HepG2 (cell line): Measurements from ENCODE around the gene DPP3. TPM values are rescaled to one million over a fixed set of nuclear protein-coding genes. Genes with fewer than 3 reads are reported as not detected.
A peak's percentile ranks its signal among the peaks of the same experiment; 100 is the strongest.

ENCODE experiments used
- ATM ChIP-seq: fragments of 450-650 bp; IDR thresholded peaks from 2 replicates; pipeline ENCODE4 v1.7.1; 2017; ENCODE audit warnings: mild to moderate bottlenecking, borderline replicate concordance
- MAFK ChIP-seq, 2 experiments: IDR thresholded peaks in 1 of 2; conservative IDR thresholded peaks in 1 of 2; 2 replicates each; pipeline ENCODE4 v1.6.1; 2011; ENCODE audit warnings: improper control_type of control experiment in 2 of 2, low read length in 2 of 2
- SIX4 ChIP-seq: sonication (generic); formaldehyde crosslinking; IDR thresholded peaks from 2 replicates; pipeline ENCODE4 v1.4.0; 2020; ENCODE audit warnings: missing genetic modification reagents
- ZBTB40 ChIP-seq, 2 experiments: fragments of 450-650 bp in 1 of 2; sonication (generic) in 1 of 2; formaldehyde crosslinking in 1 of 2; IDR thresholded peaks; 2 replicates each; pipeline versions ENCODE4 v1.6.1 to v1.8.0; 2016 to 2022; ENCODE audit warnings: antibody characterized with exemption in 1 of 2, mild to moderate bottlenecking in 1 of 2, missing genetic modification reagents in 1 of 2
- ZNF407 ChIP-seq: sonication (generic); formaldehyde crosslinking; IDR thresholded peaks from one replicate; pipeline ENCODE4 v1.5.1; 2020; ENCODE audit warnings: mild to moderate bottlenecking, missing genetic modification reagents; ENCODE audit errors: not compliant biosample characterization
- polyA plus RNA-seq, 8 experiments: library from polyadenylated mRNA; depleted of rRNA in 3 of 8; stranded (reverse) in 7 of 8; unstranded in 1 of 8; fragments of >200 nt; fragmentation: Illumina TruSeq in 4 of 8; extraction: Trizol in 4 of 8; gene quantifications; 2 replicates each; pipeline versions ENCODE4 v1.2.1 to v1.2.3, GENCODE V29; 2011 to 2016; ENCODE audit warnings: low read depth in 4 of 8, missing spikeins in 1 of 8, mixed read lengths in 1 of 8; ENCODE audit not compliant: insufficient read depth in 1 of 8
- total RNA-seq, 5 experiments: library from RNA; depleted of rRNA; stranded (reverse); fragments of >200 nt; fragmentation: Illumina TruSeq; extraction: Trizol; gene quantifications; 2 replicates each; pipeline ENCODE4 v1.2.3, GENCODE V29; 2016; ENCODE audit warnings: low read depth in 1 of 5
- TF ChIP-seq, protein P1 (sequence below): sonication (generic); formaldehyde crosslinking; IDR thresholded peaks from 2 replicates; pipeline ENCODE4 v1.5.1; 2020; ENCODE audit warnings: mild to moderate bottlenecking, moderate library complexity, missing genetic modification reagents
- TF ChIP-seq, protein P2 (sequence below): sonication (generic); formaldehyde crosslinking; IDR thresholded peaks from 2 replicates; pipeline ENCODE4 v1.4.0; 2020; ENCODE audit warnings: missing genetic modification reagents

Gene DPP3
- total and polyA plus RNA-seq, 2 of the 13 experiments (the other 11 are each of a cell fraction or from before 2014, with no cell fraction given) = 38.4 to 59.8 TPM

GRCh38 chr11:66480117-66480938 is at the start of gene DPP3 (continued):
- TF ChIP-seq ZBTB40 (IDR thresholded peaks at IDR 0.05) (no peak), ZBTB40 (CRISPR knock-in tag; IDR thresholded peaks at IDR 0.05) (peak; percentile 92), ATM (no peak), ZNF407 (CRISPR knock-in tag) (peak; percentile 5), MAFK (conservative IDR thresholded peaks at IDR 0.05 in 1 of 2, IDR thresholded peaks at IDR 0.05 in 1 of 2; ENCODE audit: low read length in 2 of 2) (no peak), SIX4 (CRISPR knock-in tag) (no peak)
- TF ChIP-seq, protein P1, sequence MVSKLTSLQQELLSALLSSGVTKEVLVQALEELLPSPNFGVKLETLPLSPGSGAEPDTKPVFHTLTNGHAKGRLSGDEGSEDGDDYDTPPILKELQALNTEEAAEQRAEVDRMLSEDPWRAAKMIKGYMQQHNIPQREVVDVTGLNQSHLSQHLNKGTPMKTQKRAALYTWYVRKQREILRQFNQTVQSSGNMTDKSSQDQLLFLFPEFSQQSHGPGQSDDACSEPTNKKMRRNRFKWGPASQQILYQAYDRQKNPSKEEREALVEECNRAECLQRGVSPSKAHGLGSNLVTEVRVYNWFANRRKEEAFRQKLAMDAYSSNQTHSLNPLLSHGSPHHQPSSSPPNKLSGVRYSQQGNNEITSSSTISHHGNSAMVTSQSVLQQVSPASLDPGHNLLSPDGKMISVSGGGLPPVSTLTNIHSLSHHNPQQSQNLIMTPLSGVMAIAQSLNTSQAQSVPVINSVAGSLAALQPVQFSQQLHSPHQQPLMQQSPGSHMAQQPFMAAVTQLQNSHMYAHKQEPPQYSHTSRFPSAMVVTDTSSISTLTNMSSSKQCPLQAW (CRISPR knock-in tag) = peak; percentile 65
- TF ChIP-seq, protein P2, sequence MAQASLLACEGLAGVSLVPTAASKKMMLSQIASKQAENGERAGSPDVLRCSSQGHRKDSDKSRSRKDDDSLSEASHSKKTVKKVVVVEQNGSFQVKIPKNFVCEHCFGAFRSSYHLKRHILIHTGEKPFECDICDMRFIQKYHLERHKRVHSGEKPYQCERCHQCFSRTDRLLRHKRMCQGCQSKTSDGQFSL (CRISPR knock-in tag) = peak; percentile 82
